ENCODE data around the gene NCKAP5. TPM values are rescaled to one million over a fixed set of nuclear protein-coding genes. Genes with fewer than 3 reads are reported as not detected.

NCKAP5 gene
- total and polyA plus RNA-seq, 4 donors, result 0.57 to 2.8 (median 2.4) TPM

DNA sequence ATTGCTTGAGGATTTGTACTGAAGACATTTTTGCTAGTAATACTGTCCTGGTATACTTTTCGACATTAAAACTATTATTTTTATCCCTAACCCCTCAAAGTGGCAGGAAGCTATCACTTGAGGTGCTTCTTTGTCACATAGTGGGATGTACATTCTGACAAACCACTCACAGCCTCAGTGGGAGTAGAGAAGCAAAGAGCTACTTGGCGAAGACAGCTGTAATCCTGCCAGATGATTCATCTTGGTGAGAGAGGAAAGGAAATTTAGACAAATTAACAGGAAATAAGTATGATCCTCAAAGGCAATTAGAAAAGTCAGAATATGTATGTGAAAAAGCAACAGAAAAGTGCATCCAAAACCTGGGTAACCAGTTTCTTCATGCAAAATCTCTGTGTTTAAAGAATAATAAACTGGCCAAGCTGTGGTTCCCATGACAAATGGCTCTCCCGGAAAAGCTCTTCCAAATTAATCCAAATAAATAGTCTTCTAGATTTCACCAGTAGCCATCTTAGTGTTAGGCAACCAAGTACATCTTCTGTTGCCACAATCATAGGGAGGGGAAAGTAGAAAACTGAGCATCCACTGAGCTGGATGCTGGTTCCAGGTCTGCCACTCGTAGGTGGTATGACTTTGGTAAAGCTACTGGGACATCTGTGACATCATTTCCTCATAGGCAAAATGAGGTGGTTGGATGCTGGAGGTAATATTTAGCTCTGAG is 590.3 kb downstream of the NCKAP5 start:
- 88% methylated on average over 4 of the region's 4 CpGs for WGBS
- Histone ChIP-seq H3K4me3 (ENCODE audit: low read depth in 1 of 3, low read length in 3 of 3) (no peak overlapping the region), H3K27ac (ENCODE audit: low read depth in 1 of 2, low read length in 2 of 2) (no peak overlapping the region), H3K27me3 (ENCODE audit: control insufficient read depth in 4 of 4, insufficient read depth in 4 of 4, low read length in 3 of 4) (no peaks in the 10 kb centered on the region), H3K9ac (ENCODE audit: low read depth in 1 of 2, low read length in 2 of 2) (no peak overlapping the region), H3K36me3 (ENCODE audit: control insufficient read depth in 4 of 4, insufficient read depth in 3 of 4, low read depth in 1 of 4, low read length in 3 of 4) (no peaks in the 10 kb centered on the region), H3K9me3 (ENCODE audit: control insufficient read depth in 4 of 4, low read length in 3 of 4) (no peaks in the 10 kb centered on the region), H3K4me1 (ENCODE audit: control insufficient read depth in 4 of 4, insufficient read depth in 4 of 4, low read length in 3 of 4) (no peaks in the 10 kb centered on the region)
- no peak for TF ChIP-seq FOXA2 (IDR thresholded peaks at IDR 0.05)
- TF ChIP-seq TAF1 (conservative IDR thresholded peaks at IDR 0.05), result no peak
- no peak for TF ChIP-seq HNF4A (conservative IDR thresholded peaks at IDR 0.05)
- TF ChIP-seq, protein P1, sequence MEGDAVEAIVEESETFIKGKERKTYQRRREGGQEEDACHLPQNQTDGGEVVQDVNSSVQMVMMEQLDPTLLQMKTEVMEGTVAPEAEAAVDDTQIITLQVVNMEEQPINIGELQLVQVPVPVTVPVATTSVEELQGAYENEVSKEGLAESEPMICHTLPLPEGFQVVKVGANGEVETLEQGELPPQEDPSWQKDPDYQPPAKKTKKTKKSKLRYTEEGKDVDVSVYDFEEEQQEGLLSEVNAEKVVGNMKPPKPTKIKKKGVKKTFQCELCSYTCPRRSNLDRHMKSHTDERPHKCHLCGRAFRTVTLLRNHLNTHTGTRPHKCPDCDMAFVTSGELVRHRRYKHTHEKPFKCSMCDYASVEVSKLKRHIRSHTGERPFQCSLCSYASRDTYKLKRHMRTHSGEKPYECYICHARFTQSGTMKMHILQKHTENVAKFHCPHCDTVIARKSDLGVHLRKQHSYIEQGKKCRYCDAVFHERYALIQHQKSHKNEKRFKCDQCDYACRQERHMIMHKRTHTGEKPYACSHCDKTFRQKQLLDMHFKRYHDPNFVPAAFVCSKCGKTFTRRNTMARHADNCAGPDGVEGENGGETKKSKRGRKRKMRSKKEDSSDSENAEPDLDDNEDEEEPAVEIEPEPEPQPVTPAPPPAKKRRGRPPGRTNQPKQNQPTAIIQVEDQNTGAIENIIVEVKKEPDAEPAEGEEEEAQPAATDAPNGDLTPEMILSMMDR (IDR thresholded peaks at IDR 0.05; ENCODE audit: low read depth, low read length, missing input control), result no peak
- TF ChIP-seq GABPA (IDR thresholded peaks at IDR 0.05 in 1 of 2, conservative IDR thresholded peaks at IDR 0.05 in 1 of 2), result no peak
- TF ChIP-seq, protein P2, sequence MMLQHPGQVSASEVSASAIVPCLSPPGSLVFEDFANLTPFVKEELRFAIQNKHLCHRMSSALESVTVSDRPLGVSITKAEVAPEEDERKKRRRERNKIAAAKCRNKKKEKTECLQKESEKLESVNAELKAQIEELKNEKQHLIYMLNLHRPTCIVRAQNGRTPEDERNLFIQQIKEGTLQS (IDR thresholded peaks at IDR 0.05), result no peak
- TF ChIP-seq NR2F2 (IDR thresholded peaks at IDR 0.05), result no peak
- no peak for DNase-seq (ENCODE audit: low spot score)

DNA sequence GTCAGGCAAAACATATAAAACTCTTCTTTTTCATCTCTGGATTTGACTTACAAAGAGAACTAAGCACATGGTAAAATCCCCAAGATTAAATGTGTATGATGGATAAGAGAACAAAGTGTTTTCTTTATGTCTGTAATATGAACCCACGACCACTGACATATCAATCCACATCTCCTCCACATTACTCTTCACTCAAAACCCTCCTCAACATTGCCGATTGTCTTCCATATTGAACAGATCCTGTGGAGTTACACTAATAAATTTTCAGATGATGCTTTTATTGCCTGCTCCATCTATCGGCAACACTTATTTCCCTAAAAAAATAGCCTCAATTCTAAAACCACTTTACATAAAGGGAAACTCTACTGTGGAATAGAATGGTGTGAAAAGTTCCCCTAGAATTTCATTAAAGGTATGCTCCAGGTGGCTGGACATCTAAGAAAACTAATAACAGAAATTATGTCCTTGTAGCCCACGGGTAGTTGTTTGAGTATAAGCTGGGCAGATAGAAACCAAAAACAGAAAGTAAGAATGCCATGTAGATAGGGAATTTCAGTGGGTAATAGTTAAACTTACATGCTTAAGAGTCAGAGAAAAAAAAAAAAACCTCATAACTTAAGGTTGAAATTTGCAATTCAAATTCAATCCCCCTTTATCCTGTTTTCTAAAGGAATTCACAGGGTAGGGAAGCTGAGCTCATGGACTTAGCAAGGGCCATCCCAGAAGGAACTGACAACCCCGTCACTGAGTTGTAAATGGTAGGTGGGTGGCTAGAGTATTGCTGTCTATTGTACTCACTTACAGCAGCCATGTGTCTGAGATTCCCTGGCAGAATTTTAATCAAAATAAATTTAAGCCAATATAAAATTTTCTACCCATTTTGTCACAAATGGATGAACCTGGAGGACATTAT is 592.8 kb downstream of the NCKAP5 start:
- 92% methylated on average over 5 of the region's 5 CpGs for WGBS
- Histone ChIP-seq H3K27ac (ENCODE audit: low read depth in 1 of 2, low read length in 2 of 2) (no peak overlapping the region), H3K36me3 (ENCODE audit: control insufficient read depth in 4 of 4, insufficient read depth in 3 of 4, low read depth in 1 of 4, low read length in 3 of 4) (no peaks in the 10 kb centered on the region), H3K4me3 (ENCODE audit: low read depth in 1 of 3, low read length in 3 of 3) (no peak overlapping the region), H3K27me3 (ENCODE audit: control insufficient read depth in 4 of 4, insufficient read depth in 4 of 4, low read length in 3 of 4) (no peaks in the 10 kb centered on the region), H3K4me1 (ENCODE audit: control insufficient read depth in 4 of 4, insufficient read depth in 4 of 4, low read length in 3 of 4) (no peaks in the 10 kb centered on the region), H3K9ac (ENCODE audit: low read depth in 1 of 2, low read length in 2 of 2) (no peak overlapping the region), H3K9me3 (ENCODE audit: control insufficient read depth in 4 of 4, low read length in 3 of 4) (no peaks in the 10 kb centered on the region)
- TF ChIP-seq, protein P3, sequence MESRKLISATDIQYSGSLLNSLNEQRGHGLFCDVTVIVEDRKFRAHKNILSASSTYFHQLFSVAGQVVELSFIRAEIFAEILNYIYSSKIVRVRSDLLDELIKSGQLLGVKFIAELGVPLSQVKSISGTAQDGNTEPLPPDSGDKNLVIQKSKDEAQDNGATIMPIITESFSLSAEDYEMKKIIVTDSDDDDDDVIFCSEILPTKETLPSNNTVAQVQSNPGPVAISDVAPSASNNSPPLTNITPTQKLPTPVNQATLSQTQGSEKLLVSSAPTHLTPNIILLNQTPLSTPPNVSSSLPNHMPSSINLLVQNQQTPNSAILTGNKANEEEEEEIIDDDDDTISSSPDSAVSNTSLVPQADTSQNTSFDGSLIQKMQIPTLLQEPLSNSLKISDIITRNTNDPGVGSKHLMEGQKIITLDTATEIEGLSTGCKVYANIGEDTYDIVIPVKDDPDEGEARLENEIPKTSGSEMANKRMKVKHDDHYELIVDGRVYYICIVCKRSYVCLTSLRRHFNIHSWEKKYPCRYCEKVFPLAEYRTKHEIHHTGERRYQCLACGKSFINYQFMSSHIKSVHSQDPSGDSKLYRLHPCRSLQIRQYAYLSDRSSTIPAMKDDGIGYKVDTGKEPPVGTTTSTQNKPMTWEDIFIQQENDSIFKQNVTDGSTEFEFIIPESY (IDR thresholded peaks at IDR 0.05), result no peak
- TF ChIP-seq, protein P2 (IDR thresholded peaks at IDR 0.05), result no peak
- DNase-seq (ENCODE audit: low spot score), result no peak

DNA sequence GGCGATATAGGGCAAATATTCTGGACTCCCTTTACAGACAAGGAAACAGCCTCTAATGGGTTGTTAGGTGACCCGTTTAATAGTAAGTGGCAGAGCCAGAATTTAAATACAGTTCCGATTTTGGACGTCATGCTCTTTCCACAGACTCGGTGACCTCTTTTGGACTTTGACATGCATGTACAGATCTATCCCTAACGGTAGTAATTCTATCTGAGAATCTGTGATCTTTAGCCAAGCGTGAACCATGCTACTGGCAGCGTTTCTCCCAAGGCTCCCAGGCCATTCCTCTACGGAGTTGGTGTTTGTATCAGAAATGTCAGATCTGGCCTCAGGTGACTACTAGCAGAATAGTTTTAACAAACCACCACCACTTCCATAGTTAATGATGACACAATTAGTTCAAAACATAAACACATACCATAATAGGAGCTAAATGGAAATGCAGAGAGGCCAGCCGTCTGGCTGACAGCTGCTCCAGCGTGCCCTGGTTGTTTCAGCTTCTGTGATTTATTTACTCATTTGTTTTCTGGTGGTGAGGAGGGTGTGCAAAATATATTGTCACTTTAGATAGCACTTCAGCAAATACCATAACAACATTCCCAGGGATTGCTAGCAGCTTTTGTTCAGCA is 593.7 kb downstream of the NCKAP5 start:
- no peak overlapping the region for H3K4me3 ChIP-seq (ENCODE audit: low read depth in 1 of 3, low read length in 3 of 3)
- no peaks in the 10 kb centered on the region for H3K36me3 ChIP-seq (ENCODE audit: control insufficient read depth in 4 of 4, insufficient read depth in 3 of 4, low read depth in 1 of 4, low read length in 3 of 4)
- H3K9me3 ChIP-seq (ENCODE audit: control insufficient read depth in 4 of 4, low read length in 3 of 4), result no peaks in the 10 kb centered on the region
- WGBS, result 76% methylated on average over 11 of the region's 11 CpGs
- H3K4me1 ChIP-seq (ENCODE audit: control insufficient read depth in 4 of 4, insufficient read depth in 4 of 4, low read length in 3 of 4), result no peaks in the 10 kb centered on the region
- no peak overlapping the region for H3K9ac ChIP-seq (ENCODE audit: low read depth in 1 of 2, low read length in 2 of 2)
- TF ChIP-seq, protein P4, sequence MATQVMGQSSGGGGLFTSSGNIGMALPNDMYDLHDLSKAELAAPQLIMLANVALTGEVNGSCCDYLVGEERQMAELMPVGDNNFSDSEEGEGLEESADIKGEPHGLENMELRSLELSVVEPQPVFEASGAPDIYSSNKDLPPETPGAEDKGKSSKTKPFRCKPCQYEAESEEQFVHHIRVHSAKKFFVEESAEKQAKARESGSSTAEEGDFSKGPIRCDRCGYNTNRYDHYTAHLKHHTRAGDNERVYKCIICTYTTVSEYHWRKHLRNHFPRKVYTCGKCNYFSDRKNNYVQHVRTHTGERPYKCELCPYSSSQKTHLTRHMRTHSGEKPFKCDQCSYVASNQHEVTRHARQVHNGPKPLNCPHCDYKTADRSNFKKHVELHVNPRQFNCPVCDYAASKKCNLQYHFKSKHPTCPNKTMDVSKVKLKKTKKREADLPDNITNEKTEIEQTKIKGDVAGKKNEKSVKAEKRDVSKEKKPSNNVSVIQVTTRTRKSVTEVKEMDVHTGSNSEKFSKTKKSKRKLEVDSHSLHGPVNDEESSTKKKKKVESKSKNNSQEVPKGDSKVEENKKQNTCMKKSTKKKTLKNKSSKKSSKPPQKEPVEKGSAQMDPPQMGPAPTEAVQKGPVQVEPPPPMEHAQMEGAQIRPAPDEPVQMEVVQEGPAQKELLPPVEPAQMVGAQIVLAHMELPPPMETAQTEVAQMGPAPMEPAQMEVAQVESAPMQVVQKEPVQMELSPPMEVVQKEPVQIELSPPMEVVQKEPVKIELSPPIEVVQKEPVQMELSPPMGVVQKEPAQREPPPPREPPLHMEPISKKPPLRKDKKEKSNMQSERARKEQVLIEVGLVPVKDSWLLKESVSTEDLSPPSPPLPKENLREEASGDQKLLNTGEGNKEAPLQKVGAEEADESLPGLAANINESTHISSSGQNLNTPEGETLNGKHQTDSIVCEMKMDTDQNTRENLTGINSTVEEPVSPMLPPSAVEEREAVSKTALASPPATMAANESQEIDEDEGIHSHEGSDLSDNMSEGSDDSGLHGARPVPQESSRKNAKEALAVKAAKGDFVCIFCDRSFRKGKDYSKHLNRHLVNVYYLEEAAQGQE (IDR thresholded peaks at IDR 0.05), result no peak
- peak in 1 of 2 donors; percentile 43 for TF ChIP-seq HNF4A (conservative IDR thresholded peaks at IDR 0.05)
- no peak for DNase-seq (ENCODE audit: low spot score)
- no peaks in the 10 kb centered on the region for H3K27me3 ChIP-seq (ENCODE audit: control insufficient read depth in 4 of 4, insufficient read depth in 4 of 4, low read length in 3 of 4)
- H3K27ac ChIP-seq (ENCODE audit: low read depth in 1 of 2, low read length in 2 of 2), result no peak overlapping the region
